Mucosa of rectum (tissue), 2 donors: ENCODE results near the gene FAM3A.

Source experiments
- H3K27ac ChIP-seq, 2 donors: one replicate each; pipeline ENCODE4 v1.7.0; 2013; ENCODE audit warnings: inconsistent platforms in 2 of 2, low read depth in 2 of 2, low read length in 2 of 2
- H3K27me3 ChIP-seq, 2 donors: one replicate each; pipeline ENCODE4 v1.7.0; 2013; ENCODE audit warnings: low read length in 2 of 2; ENCODE audit not compliant: control insufficient read depth in 2 of 2, insufficient read depth in 2 of 2
- H3K36me3 ChIP-seq, 2 donors: one replicate each; pipeline ENCODE4 v1.7.0; 2013; ENCODE audit warnings: low read length in 2 of 2; ENCODE audit not compliant: control insufficient read depth in 2 of 2, insufficient read depth in 2 of 2
- H3K4me1 ChIP-seq, 2 donors: one replicate each; pipeline ENCODE4 v1.7.0; 2013; ENCODE audit warnings: low read length in 2 of 2, mild to moderate bottlenecking in 1 of 2; ENCODE audit not compliant: control insufficient read depth in 2 of 2, insufficient read depth in 2 of 2
- H3K4me3 ChIP-seq, 2 donors: one replicate each; pipeline ENCODE4 v1.7.0; 2013; ENCODE audit warnings: low read length in 2 of 2
- H3K9ac ChIP-seq, 2 donors: one replicate each; pipeline ENCODE4 v1.7.0; 2013; ENCODE audit warnings: low read length in 2 of 2, low read depth in 1 of 2, mild to moderate bottlenecking in 1 of 2
- H3K9me3 ChIP-seq, 2 donors: one replicate each; pipeline ENCODE4 v1.7.0; 2013; ENCODE audit warnings: low read length in 2 of 2; ENCODE audit not compliant: control insufficient read depth in 2 of 2
- donor health status: healthy.
- donor health status: Normal muscosa, but diverticular disease.

Gene FAM3A

DNA sequence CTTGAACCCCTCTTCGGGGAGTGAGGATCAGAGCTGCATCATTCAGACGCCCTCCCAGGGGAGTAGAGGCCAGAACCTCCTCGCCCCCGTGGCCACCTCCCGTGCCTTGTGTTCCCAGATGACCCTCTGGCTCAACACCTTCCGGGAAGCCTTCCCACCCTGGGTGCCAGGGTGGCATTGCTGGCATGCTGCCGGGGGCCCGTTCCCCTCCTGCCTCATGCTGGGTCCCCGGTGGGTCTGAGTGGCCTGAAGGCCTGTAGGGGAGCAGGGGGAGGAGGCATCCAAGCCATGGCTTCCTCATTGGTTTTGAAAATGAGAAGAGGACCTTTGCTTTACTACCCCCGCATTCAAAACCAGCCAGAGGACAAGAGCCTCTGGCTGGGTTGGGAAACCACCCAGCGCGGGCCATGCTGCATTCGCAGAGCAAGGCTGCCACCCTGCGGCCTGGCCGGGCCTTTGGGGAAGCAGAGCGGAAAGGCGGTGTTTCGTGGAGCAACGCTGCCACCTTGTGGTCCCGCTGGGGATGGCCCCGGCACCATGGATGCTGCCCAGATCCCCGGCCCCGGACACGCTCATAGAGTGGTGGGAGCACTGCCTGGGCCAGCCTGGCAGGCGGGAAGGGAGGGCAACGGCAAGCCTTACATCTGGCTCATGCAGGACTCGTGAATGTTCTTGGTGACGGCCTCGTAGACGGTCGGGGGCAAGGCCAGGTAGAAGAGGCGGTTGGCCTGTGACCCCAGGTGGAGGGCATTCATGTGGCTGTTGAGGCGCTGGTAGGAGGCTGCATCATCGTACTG is 18.7 kb upstream of the FAM3A start:
- peaks cover 0 to 7% of the 10 kb centered on the region in 2 donors for H3K4me1 ChIP-seq
- no peak overlapping the region for H3K27ac ChIP-seq
- no peaks in the 10 kb centered on the region for H3K9me3 ChIP-seq
- H3K9ac ChIP-seq: no peak overlapping the region
- no peak overlapping the region for H3K4me3 ChIP-seq
- H3K36me3 ChIP-seq: peaks cover 0 to 27% of the 10 kb centered on the region in 2 donors
- peaks cover 2 to 3% of the 10 kb centered on the region in 2 donors for H3K27me3 ChIP-seq

DNA sequence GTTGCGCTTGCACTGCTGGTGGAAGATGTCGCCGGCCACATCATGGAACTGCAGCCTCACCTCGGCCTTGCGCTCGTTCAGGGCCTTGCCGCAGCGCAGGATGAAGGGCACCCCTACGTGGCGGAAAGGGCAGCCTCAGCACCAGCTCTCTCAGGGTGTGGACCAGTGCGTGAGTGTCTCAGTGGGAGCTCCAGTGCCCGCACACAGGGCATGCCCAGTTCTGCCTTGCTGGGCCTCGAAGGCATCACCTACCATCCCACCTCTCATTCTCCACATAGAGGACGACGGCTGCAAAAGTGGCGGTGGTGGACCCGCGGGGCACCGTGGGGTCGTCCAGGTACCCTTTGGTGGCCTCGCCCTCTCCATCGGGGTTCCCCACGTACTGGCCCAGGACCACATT is 16.7 kb upstream of the FAM3A start:
- peaks cover 0 to 7% of the 10 kb centered on the region in 2 donors for H3K4me1 ChIP-seq
- H3K9me3 ChIP-seq: no peaks in the 10 kb centered on the region
- no peak overlapping the region for H3K9ac ChIP-seq
- peaks cover 0 to 27% of the 10 kb centered on the region in 2 donors for H3K36me3 ChIP-seq
- H3K4me3 ChIP-seq: no peak overlapping the region
- H3K27ac ChIP-seq: no peak overlapping the region
- peaks cover 2 to 3% of the 10 kb centered on the region in 2 donors for H3K27me3 ChIP-seq

DNA sequence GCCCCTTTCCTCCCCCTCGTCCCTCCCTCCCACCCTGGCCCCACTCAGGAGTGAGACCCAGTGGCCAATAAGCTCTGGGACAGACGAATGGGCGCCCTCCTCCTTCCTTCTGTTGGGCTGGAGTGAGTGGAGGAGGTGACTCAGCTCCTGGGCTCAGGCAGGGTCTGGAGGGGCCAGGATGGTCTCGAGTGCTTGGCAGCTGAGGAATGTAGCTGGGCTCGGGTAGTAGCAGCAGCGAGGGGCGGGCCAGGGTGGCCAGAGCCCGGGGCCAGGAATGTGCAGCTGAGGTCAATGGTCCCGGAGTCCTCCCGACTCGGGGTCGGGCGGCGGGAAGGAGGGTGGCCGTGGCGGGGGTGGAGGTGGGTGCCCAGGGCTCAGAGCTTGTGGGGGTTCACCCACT is 15.6 kb upstream of the FAM3A start:
- Histone ChIP-seq H3K27me3 (peaks cover 2 to 3% of the 10 kb centered on the region in 2 donors), H3K4me3 (no peak overlapping the region), H3K36me3 (peaks cover 0 to 27% of the 10 kb centered on the region in 2 donors), H3K27ac (no peak overlapping the region), H3K9me3 (no peaks in the 10 kb centered on the region), H3K4me1 (peaks cover 8 to 10% of the 10 kb centered on the region in 2 donors), H3K9ac (no peak overlapping the region)

DNA sequence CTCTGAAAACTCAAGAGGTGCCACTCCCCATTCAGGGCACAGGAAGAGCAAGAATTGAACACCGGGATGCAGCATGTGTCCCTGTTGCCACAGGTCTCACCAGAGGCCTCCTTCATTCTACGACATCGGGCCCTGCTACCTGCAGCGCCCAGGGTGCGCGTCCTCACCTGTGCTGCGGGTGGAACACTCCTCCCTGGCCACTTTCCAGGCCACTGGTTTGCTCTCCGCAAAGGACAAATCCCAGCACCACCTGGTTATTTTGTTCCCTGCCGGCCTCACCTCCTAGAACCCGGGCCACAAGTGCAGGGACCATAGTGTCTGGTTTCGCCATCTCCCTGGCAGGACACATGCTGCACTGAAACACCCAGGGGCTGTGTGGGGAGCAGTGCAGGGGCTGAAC is 14.3 kb upstream of the FAM3A start:
- H3K9ac ChIP-seq: no peak overlapping the region
- peaks cover 2 to 3% of the 10 kb centered on the region in 2 donors for H3K27me3 ChIP-seq
- peaks cover 0 to 22% of the 10 kb centered on the region in 2 donors for H3K36me3 ChIP-seq
- H3K4me3 ChIP-seq: no peak overlapping the region
- H3K4me1 ChIP-seq: peaks cover 10% of the 10 kb centered on the region in 2 donors
- H3K9me3 ChIP-seq: no peaks in the 10 kb centered on the region
- no peak overlapping the region for H3K27ac ChIP-seq

DNA sequence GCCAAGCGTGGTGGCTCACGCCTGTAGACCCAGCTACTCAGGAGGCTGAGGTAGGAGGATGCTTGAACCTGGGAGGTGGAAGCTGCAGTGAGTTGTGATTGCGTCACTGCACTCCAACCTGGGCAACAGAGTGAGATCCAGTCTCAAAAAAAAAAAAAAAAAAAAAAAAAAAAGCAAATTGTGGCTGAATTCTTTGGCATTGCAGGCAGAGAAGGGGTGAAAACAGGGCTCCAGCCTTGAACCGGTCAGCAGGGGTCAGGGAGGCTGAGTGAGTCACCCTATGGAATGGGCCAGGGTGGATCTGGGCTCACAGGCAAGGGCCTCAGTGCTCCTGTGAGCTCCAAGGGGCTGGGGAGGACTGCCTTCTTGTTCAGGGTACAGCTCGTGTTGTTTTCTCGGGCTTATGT is 13.2 kb upstream of the FAM3A start:
- Histone ChIP-seq H3K4me3 (no peak overlapping the region), H3K9ac (no peak overlapping the region), H3K27me3 (peaks cover 2 to 3% of the 10 kb centered on the region in 2 donors), H3K27ac (no peak overlapping the region), H3K9me3 (no peaks in the 10 kb centered on the region), H3K4me1 (peaks cover 3 to 11% of the 10 kb centered on the region in 2 donors), H3K36me3 (peaks cover 0 to 18% of the 10 kb centered on the region in 2 donors)

DNA sequence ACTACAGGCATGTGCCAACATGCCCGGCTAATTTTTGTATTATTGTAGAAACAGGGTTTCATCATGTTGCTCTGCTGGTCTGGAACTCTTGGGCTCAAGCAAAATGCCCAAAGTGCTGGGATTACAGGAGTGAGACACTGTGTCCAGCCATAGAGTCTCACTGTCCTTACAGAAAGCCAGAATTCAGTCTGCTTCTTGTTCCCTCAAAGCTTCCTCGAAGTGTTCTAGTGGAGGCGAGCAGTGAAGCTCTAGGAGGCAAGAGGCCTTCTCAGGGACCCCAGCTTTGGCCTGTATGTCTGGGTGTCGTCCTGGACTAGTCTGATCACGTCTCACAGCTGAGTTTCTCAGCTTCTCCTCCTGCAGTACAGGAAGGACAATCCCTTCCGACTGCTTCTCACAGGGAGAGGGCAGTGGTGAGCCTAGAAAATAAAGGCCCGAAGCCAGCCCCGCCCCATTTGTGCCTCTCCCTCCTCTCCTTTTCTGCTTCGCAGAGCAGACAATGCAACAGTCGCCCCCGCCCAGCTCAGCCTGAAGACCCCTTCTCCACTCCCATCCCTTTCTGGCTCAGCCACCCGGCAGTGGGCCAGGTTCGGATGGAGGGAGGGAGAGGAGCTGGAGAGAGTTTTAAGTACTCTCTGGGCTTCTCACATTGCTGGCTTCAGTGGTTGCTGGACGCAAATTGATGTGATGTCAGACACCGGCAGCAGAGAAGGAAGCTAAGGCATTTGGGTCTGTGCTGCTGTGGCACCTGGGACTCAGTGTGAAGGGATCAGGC is 11.1 kb upstream of the FAM3A start:
- H3K27me3 ChIP-seq: peaks cover 0 to 3% of the 10 kb centered on the region in 2 donors
- peak overlapping the region; percentile 77 to 78 for H3K9ac ChIP-seq
- H3K4me3 ChIP-seq: peak overlapping the region; percentile 63 to 65
- H3K27ac ChIP-seq: peak overlapping the region; percentile 61 to 72
- no peaks in the 10 kb centered on the region for H3K36me3 ChIP-seq
- peaks cover 3 to 11% of the 10 kb centered on the region in 2 donors for H3K4me1 ChIP-seq
- H3K9me3 ChIP-seq: no peaks in the 10 kb centered on the region

DNA sequence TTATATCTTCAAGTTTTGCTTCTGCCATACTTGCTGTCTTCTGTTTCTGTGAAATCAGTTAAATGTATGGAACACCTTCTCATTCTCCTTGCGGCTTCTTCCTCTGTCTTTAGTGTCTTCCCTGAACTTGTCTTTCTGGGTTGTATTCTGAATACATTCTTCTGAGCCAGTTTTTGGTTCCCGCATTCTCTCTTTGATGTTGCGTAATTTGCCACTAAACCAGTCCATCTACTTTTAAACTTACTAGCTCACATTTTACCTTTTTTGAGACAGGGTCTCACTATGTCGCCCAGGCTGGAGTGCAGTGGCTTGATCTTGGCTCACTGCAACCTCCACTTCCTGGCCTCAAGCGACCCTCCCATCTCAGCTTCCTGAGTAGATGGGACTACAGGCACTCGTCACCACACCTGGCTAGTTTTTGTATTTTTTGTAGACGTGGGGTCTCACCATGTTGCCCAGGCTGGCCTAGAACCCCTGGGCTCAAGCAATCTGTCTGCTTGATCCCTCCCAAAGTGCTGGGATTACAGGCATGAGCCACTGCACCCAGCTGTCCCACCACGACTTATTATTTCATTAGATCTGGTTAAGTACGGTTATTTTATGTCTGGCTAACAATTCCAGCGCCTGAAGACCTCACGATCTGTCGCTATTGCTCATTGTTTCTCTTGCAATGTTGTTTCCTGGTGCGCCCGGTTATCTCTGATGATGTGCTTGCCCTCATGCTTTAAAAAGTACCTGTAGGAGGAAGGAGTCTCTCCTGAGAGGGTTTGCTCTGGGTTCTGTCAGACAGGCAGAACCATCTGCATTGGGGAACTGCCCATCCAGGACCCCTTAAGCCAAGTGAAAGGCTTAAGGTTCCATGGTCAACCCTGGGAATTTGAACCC is 9.8 kb upstream of the FAM3A start:
- H3K27ac ChIP-seq: peak overlapping the region in 1 of 2 donors; percentile 19
- H3K27me3 ChIP-seq: peaks cover 0 to 2% of the 10 kb centered on the region in 2 donors
- no peaks in the 10 kb centered on the region for H3K36me3 ChIP-seq
- no peak overlapping the region for H3K4me3 ChIP-seq
- no peak overlapping the region for H3K9ac ChIP-seq
- H3K4me1 ChIP-seq: peaks cover 3 to 11% of the 10 kb centered on the region in 2 donors
- H3K9me3 ChIP-seq: no peaks in the 10 kb centered on the region

DNA sequence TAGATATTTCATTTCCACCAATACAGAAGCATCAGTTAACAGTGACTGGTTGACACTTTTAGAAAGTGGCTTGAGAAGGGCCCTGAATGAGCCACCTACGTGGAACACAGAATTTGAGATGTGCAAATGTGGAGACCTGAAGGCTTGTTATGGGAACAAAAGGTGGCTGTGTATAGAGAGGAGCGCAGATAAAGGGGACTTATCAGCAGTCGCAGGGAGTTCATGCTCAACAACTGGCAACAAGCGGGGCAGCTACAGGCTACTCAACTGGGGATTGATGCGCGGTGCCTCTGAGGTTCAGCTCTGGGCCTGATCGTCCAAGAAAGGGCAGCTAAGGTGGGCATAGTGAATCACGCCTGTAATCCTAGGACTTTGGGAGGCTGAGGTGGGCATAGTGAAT is 3.4 kb upstream of the FAM3A start:
- Histone ChIP-seq H3K36me3 (no peaks in the 10 kb centered on the region), H3K4me3 (no peak overlapping the region), H3K27ac (no peak overlapping the region), H3K27me3 (no peaks in the 10 kb centered on the region), H3K9me3 (no peaks in the 10 kb centered on the region), H3K4me1 (peaks cover 7 to 14% of the 10 kb centered on the region in 2 donors), H3K9ac (no peak overlapping the region)

DNA sequence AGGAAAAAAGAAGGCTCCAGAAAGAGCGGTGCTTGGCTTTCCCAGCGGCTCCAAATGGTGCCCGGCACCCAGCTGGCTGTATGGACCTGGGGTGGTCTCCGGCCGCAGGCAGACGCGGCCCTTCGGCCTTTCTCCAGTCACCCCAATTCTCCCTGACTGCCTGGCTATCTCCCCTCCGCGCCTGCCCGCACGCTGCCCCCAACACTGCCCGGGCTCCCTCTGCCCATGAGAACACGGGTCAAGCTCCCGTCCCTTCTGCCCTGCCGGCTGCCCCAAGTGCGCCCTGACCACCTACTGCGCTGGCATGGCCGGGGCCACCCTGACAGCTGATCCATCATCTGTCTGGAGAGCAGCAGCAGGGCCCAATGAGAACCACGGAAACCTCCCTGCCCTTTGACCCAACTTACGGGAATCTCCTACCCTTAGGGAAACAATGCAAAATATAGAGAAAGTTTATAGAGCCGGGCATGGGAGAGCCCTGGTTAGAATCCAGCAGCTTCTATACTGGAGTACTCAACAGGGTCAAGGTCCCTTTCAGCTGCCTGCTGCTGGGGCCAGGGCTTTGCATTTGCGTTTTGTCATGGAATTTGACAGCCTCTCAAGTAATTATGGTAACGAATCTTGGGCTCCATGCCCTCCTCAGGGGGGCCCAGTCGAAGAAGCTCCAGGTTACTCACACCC is 1.2 kb upstream of the FAM3A start:
- peaks cover 7 to 14% of the 10 kb centered on the region in 2 donors for H3K4me1 ChIP-seq
- H3K27ac ChIP-seq: peak overlapping the region; percentile 95 to 98
- peak overlapping the region; percentile 78 to 85 for H3K4me3 ChIP-seq
- H3K27me3 ChIP-seq: no peaks in the 10 kb centered on the region
- H3K9me3 ChIP-seq: no peaks in the 10 kb centered on the region
- H3K9ac ChIP-seq: peak overlapping the region; percentile 77 to 90
- H3K36me3 ChIP-seq: no peaks in the 10 kb centered on the region
